Measurements from ENCODE around the gene ZNF23.
"Not testable (repeated sequence)": the region's sequence is repeated elsewhere in the genome, so short reads cannot be mapped to it uniquely, and the experiment has no call there.

ZNF23 gene

GRCh38 chr16:71461686-71462648, at the start of gene ZNF23:
Gene ZNF23, minus strand, starts transcription at chr16:71462247. Its CDS starts 5,451 bp downstream, at chr16:71456796.
- peak; percentile 74 for DNase-seq

- no peak for DNase-seq
Measured at GRCh38 chr16:71507061-71507460, 45.0 kb upstream of the ZNF23 start.

- no peak for DNase-seq
Measured at GRCh38 chr16:71504901-71505300, 42.9 kb upstream of the ZNF23 start.

DNA sequence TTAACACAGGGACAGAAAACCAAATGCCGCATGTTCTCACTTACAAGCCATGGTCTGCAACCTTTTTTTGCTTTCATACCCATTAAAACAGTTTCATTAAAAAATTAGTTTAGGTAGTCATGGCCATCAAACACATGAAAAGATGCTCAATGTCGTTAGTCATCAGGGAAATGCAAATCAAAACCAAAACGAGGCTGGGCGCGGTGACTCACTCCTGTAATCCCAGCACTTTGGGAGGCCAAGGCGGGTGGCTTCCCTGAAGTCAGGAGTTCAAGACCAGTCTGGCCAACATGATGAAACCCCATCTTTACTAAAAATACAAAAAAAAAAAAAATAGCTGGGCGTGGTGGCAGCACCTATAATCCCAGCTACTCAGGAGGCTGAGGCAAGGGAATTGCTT, 42.0 kb upstream of the ZNF23 start:
- DNase-seq = not testable (repeated sequence)

- DNase-seq = no peak
Measured at GRCh38 chr16:71501547-71501946, 39.5 kb upstream of the ZNF23 start.

- no peak for DNase-seq
Measured at GRCh38 chr16:71500964-71501363, 38.9 kb upstream of the ZNF23 start.

- DNase-seq = peak; percentile 45
Measured at GRCh38 chr16:71499775-71500364, 37.8 kb upstream of the ZNF23 start.

DNA sequence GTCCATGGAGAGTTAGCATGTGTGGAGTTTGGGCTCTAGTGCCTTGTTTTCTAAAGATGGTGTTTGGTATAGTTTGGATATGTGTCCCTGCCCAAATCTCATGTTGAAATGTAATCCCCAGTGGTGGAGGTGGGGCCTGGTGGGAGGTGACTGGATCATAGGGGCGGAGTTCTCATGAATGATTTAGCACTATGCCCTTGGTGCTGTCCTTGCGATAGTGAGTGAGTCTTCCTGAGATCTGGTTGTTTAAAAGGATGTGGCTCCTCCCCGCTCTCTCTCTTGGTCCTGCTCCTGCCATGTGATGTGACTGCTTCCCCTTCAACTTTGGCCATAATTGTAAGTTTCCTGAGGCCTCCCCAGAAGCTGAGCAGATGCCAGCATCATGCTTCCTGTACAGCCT, 36.0 kb upstream of the ZNF23 start:
- DNase-seq = no peak

- DNase-seq = no peak
Measured at GRCh38 chr16:71493213-71493612, 31.2 kb upstream of the ZNF23 start.

DNA sequence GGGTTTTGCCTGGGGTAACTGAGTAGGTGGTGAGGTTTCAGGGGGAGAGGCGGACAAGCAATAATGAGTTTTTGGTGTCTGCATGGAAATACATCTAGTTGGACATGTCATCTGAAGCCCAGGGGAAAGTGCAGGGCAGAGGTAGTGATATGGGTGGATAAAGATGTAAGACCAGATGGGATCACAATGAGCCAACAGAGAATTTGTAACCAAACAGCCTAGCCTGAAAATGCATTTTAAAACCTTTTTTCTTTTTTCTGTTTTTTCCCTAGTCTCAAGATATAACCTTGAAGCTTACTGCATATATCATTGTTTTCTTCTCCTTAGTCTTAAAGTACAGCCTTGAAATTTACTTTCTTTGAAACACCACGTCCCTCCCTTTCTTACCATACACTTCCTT, 30.7 kb upstream of the ZNF23 start:
- no peak for DNase-seq

DNA sequence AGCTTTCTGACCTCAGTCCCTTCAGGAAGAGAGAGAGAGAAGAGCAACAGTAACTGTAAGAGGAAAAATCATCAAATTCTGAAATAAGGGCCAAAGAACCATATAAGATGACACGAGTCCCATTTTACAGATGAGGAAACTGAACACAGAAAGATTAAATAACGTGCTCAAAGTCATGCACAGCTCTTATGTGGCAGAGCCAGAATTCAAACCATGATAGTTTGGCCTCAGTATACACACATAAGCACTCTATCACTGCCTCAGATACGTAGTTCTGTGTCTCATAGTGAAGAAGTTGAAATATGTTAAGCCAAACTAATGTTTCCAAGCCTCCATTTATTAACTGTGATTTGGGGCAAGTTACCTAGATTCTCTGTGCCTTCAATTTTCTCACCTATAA, 29.0 kb upstream of the ZNF23 start:
- no peak for DNase-seq

DNA sequence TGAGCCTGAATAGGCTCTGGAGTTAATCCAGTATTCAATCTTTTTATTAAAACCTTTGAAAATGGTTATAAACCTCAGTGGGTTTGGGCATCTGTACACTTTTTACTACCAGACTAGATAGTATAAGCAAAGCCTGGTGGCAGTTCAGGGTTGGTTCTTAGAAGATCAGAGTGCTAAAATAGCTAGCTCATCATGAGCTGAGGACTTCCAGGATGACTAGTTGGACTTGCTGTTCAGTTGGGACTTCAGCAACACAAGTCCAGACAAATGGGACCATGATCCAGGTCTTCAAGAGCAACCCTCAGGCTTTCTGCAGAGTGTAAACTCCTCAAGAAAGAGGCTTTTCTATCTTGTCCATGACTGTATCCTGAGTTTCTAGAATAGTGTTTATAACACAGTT, 28.3 kb upstream of the ZNF23 start:
- no peak for DNase-seq

- no peak for DNase-seq
Measured at GRCh38 chr16:71489122-71489521, 27.1 kb upstream of the ZNF23 start, which contains the start of gene ZNF19. Gene ZNF19, minus strand, starts transcription at chr16:71489324. Its CDS starts 7,210 bp downstream, at chr16:71482114.

GRCh38 chr16:71484006-71484893, 22.2 kb upstream of the ZNF23 start:
- DNase-seq = peak; percentile 93

DNA sequence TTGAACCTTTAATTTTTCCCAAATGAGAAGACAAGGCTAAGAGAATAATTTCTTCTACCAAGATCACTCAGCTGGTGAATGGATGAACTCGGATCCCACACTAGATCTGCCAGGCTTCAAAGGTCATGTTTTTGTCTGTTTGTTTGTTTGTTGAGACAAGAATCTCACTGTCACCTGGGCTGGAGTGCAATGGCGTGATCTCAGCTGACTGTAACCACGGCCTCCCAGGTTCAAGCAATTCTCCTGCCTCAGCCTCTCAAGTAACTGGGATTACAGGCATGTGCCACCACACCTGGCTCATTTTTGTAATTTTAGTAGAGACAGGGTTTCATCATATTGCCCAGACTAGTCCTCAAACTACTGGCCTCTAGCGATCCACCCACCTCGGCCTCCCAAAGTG, 20.5 kb upstream of the ZNF23 start:
- DNase-seq = no peak

GRCh38 chr16:71480956-71481355, 18.9 kb upstream of the ZNF23 start:
- no peak for DNase-seq

GRCh38 chr16:71479420-71479819, 17.4 kb upstream of the ZNF23 start:
- DNase-seq = peak; percentile 16

DNA sequence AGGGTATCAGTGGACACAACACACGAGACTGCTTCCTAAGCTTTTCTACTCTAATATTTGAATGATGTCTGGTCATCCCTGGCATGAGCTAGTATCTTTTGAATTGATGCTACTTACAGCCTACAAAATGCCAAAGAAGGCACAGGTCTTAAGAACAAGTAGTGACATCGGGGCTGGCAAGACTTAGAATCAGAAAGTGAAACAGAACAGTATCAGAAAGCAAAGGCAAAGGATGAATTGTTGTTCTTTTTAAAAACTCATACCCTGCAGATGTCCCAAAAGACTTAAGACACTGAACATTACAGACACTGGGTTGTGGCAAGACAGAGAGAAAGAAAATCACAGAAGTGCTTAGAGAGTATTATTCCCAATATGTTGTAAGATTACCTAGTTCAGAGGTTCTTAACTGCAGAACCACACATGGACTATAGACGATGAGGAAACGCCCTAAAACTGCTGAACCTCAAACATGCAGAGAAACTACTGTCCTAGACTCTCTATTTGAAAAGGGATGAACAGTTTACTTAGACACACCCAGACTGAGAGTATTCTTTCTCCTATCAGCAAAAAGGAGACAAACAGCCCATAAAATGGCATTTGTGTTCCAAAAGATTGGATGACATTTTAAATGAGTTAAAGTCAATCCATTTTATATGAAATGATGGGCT, 14.5 kb upstream of the ZNF23 start:
- no peak for DNase-seq

DNA sequence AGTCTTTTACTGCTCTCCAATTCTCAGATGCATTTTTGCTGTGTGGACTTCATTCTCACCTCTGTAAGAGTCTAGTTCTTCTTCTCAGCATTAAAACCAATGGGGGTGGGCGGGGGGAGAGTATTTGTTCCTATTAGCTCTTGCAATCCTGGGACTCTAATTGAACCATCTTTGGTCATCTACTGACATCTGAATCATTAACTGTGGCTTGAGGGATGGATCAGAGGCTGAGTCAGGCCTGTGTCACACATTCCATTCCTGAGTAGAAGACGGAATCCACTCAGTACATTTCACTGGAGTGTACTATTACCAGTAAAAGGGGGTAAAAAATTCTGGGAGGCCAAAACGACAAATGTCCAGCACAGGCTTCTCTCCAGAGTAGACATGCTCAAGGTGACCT, 12.8 kb upstream of the ZNF23 start:
- DNase-seq = peak; percentile 96

DNA sequence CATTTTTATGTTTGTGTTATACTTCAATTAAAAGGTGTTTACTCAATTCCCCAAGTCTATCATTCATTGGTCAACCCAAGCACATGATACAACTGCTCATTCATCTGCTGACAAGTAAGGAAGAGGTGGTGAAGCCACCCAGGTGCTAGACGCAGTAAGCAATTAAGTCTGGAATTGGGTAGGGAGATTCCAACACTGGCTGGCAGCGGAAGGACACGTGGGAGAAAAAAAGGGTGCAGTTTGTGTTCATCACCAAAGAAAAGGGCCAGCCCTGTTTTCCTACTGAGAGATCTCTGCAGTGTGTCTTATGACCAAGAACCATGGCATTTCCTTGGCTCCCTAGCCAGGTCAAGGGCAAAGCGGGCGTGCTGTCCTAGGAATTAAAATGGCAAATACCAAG, 11.8 kb upstream of the ZNF23 start:
- no peak for DNase-seq

GRCh38 chr16:71472931-71473330, 10.9 kb upstream of the ZNF23 start:
- no peak for DNase-seq

DNA sequence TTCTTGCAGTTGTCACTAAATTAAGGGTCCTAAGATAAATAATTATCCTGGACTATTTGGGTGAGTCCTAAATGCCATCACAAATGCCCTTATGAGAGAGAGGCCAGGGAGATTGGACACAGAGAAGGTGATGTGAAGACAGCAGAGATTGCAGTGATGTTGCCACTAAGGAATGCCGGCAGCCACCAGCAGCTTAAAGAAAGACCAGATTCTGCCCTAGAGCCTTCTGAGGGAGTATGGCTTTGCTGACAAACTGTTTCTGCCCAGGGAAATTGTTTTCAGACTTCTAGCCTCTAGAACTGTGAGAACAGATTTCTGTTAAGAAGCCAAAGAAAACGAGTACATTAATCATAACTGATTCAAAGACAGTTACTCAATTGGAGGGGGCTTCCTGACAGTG, 10.0 kb upstream of the ZNF23 start:
- DNase-seq = no peak

- peak; percentile 42 for DNase-seq
Measured at GRCh38 chr16:71467810-71468209, 5.8 kb upstream of the ZNF23 start.
